Nephron (organoid): ENCODE measurements around the gene HDAC5.

Source experiments
- H3K27ac Mint-ChIP-seq, 3 experiments: 2 replicates each; pipeline ENCODE4 v1.8.0; 2020; ENCODE audit warnings: mixed read lengths in 3 of 3, mild to moderate bottlenecking in 2 of 3, moderate library complexity in 1 of 3
- H3K27me3 Mint-ChIP-seq: 2 replicates; pipeline ENCODE4 v1.8.0; 2021; ENCODE audit warnings: low read depth, mild to moderate bottlenecking, moderate library complexity, mixed read lengths
- H3K36me3 Mint-ChIP-seq: 2 replicates; pipeline ENCODE4 v1.8.0; 2020; ENCODE audit warnings: low read depth, mixed read lengths
- H3K4me1 Mint-ChIP-seq: 2 replicates; pipeline ENCODE4 v1.8.0; 2020; ENCODE audit warnings: mixed read lengths
- H3K4me3 Mint-ChIP-seq, 3 experiments: 2 replicates each; pipeline ENCODE4 v1.8.0; 2020; ENCODE audit warnings: mild to moderate bottlenecking in 3 of 3, mixed read lengths in 3 of 3, moderate library complexity in 2 of 3
- H3K9me3 Mint-ChIP-seq: 2 replicates; pipeline ENCODE4 v1.8.0; 2020; ENCODE audit warnings: mixed read lengths
- TF ChIP-seq, protein P1 (sequence below), 3 experiments: fragments of 200-600 bp; sonication (generic); IDR thresholded peaks; one replicate each; pipeline ENCODE4 v1.5.0; 2021; ENCODE audit warnings: antibody characterized with exemption in 3 of 3; ENCODE audit not compliant: unreplicated experiment in 3 of 3

Gene HDAC5

DNA sequence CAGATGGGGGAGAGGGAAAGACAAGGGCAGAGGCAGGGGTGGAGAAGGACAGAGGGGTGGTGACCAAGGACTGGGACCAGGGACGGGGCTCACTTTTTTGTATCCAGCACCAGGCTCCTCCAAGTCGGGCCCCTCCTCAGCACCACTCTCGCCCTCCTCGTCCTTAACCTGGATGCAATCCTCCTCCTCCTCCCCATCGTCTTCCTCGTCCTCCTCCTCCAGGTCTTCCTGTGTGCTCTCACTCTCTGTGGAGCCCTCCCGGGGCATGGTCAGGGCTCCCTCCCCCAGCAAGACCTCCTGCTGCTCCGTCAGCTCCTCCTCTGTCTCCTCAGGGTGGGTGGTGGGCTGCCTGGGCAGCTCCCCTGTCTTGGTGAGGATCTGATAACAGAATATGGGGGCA is 36.1 kb downstream of the HDAC5 start:
- H3K4me1 Mint-ChIP-seq: peaks cover 16% of the 10 kb centered on the region
- TF ChIP-seq, protein P1, sequence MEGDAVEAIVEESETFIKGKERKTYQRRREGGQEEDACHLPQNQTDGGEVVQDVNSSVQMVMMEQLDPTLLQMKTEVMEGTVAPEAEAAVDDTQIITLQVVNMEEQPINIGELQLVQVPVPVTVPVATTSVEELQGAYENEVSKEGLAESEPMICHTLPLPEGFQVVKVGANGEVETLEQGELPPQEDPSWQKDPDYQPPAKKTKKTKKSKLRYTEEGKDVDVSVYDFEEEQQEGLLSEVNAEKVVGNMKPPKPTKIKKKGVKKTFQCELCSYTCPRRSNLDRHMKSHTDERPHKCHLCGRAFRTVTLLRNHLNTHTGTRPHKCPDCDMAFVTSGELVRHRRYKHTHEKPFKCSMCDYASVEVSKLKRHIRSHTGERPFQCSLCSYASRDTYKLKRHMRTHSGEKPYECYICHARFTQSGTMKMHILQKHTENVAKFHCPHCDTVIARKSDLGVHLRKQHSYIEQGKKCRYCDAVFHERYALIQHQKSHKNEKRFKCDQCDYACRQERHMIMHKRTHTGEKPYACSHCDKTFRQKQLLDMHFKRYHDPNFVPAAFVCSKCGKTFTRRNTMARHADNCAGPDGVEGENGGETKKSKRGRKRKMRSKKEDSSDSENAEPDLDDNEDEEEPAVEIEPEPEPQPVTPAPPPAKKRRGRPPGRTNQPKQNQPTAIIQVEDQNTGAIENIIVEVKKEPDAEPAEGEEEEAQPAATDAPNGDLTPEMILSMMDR (IDR thresholded peaks at IDR 0.05; ENCODE audit: unreplicated experiment in 3 of 3): no peak
- H3K4me3 Mint-ChIP-seq: peak overlapping the region in 1 of 3 experiments; percentile 37
- H3K9me3 Mint-ChIP-seq: no peaks in the 10 kb centered on the region
- peaks cover 6% of the 10 kb centered on the region for H3K27me3 Mint-ChIP-seq
- H3K27ac Mint-ChIP-seq: peak overlapping the region; percentile 73 to 90 (median 85)
- peaks cover 35% of the 10 kb centered on the region for H3K36me3 Mint-ChIP-seq

DNA sequence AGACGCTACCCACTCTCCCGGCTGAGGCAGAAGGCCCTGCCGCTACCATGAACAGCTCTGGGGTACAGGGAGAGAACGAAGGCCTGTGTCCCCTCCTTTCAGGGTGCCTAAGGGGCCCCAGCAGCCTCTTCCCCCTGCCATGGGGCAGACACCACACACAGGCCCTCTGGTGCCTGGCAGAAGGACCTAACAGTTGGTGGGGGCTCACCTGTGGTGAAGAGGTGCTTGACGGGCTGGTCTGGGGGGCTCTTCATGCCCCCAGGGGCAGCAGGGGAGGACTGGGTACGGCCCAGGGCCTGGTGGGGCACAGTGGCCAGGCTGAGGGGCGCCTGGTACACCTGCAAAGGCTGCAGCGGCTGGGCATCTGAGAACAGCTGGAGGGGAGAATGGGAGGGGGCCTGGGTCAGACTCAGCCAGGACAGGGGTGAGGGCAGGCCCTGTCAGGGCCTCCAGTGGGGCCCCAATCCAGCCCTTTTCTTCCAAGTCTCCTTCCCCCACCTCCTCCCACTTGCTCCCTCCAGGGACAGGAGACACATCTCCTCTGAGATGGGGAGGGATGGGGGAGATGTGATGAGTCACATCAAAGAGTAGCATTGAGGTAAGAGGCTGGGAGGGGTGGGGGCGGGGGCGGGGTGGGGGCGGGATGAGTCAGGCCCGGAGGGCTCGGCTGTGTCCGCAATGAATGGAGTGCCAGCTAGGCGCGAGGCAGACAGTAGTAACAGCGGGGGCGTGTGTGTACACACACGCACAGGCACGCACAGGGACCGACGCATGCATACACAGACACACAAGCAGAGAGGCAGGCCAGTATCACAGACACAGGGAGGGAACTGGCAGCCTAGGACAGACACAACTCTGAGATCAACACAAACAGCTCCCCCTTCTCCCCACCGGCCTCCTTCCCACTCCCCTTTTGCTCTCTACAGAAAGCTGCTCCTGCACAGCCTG is 36.8 kb downstream of the HDAC5 start:
- TF ChIP-seq, protein P1 (IDR thresholded peaks at IDR 0.05; ENCODE audit: unreplicated experiment in 3 of 3): no peak
- H3K27ac Mint-ChIP-seq: peak overlapping the region; percentile 73 to 90 (median 85)
- H3K36me3 Mint-ChIP-seq: peaks cover 37% of the 10 kb centered on the region
- H3K9me3 Mint-ChIP-seq: no peaks in the 10 kb centered on the region
- H3K4me1 Mint-ChIP-seq: peaks cover 16% of the 10 kb centered on the region
- peaks cover 6% of the 10 kb centered on the region for H3K27me3 Mint-ChIP-seq
- H3K4me3 Mint-ChIP-seq: peak overlapping the region; percentile 26 to 46 (median 32)

- TF ChIP-seq, protein P1 (IDR thresholded peaks at IDR 0.05; ENCODE audit: unreplicated experiment in 3 of 3): no peak
- H3K4me1 Mint-ChIP-seq: peaks cover 16% of the 10 kb centered on the region
- no peaks in the 10 kb centered on the region for H3K9me3 Mint-ChIP-seq
- peaks cover 35% of the 10 kb centered on the region for H3K36me3 Mint-ChIP-seq
- peak overlapping the region in 1 of 3 experiments; percentile 20 for H3K27ac Mint-ChIP-seq
- peaks cover 6% of the 10 kb centered on the region for H3K27me3 Mint-ChIP-seq
- H3K4me3 Mint-ChIP-seq: no peak overlapping the region
Measured at GRCh38 chr17:44085908-44086307, 37.5 kb downstream of the HDAC5 start.

GRCh38 chr17:44084921-44085320 is 38.5 kb downstream of the HDAC5 start:
- peaks cover 6% of the 10 kb centered on the region for H3K27me3 Mint-ChIP-seq
- H3K4me3 Mint-ChIP-seq: no peak overlapping the region
- TF ChIP-seq, protein P1 (IDR thresholded peaks at IDR 0.05; ENCODE audit: unreplicated experiment in 3 of 3): no peak
- peaks cover 45% of the 10 kb centered on the region for H3K36me3 Mint-ChIP-seq
- no peaks in the 10 kb centered on the region for H3K9me3 Mint-ChIP-seq
- H3K27ac Mint-ChIP-seq: no peak overlapping the region
- H3K4me1 Mint-ChIP-seq: peaks cover 16% of the 10 kb centered on the region

GRCh38 chr17:44084131-44084538 is 39.3 kb downstream of the HDAC5 start:
- H3K27me3 Mint-ChIP-seq: peaks cover 6% of the 10 kb centered on the region
- peaks cover 16% of the 10 kb centered on the region for H3K4me1 Mint-ChIP-seq
- peaks cover 50% of the 10 kb centered on the region for H3K36me3 Mint-ChIP-seq
- H3K4me3 Mint-ChIP-seq: no peak overlapping the region
- TF ChIP-seq, protein P1 (IDR thresholded peaks at IDR 0.05; ENCODE audit: unreplicated experiment in 3 of 3): peak in 2 of 3 experiments; percentile 13 to 17
- H3K9me3 Mint-ChIP-seq: no peaks in the 10 kb centered on the region
- H3K27ac Mint-ChIP-seq: no peak overlapping the region
